ENCODE data around the gene MYMX. TPM values are rescaled to one million over a fixed set of nuclear protein-coding genes. Genes with fewer than 3 reads are reported as not detected.

Gene MYMX
- total RNA-seq, 1 experiment from 2014 or later: not detected

GRCh38 chr6:44228433-44228832 lies 11.7 kb downstream of the MYMX start:
- TF ChIP-seq EZH2 (IDR thresholded peaks at IDR 0.05; ENCODE audit: borderline replicate concordance, low read depth, low read length, poor library complexity, severe bottlenecking) (no peak), CTCF (conservative IDR thresholded peaks at IDR 0.05; ENCODE audit: low read depth, low read length) (no peak)
- peaks cover 38% of the 10 kb centered on the region for H3K36me3 ChIP-seq (ENCODE audit: insufficient read depth, low read length, poor library complexity, severe bottlenecking)
- no peak overlapping the region for H3K27ac ChIP-seq (ENCODE audit: low read depth, low read length, poor library complexity, severe bottlenecking)
- no peak overlapping the region for H3K4me3 ChIP-seq (ENCODE audit: low read depth, low read length, poor library complexity, severe bottlenecking)
- intact Hi-C loops (cut with micrococcal nuclease; ENCODE audit: unreplicated experiment): no loop called here
- no peaks in the 10 kb centered on the region for H3K9me3 ChIP-seq (ENCODE audit: low read depth, low read length, poor library complexity, severe bottlenecking)
- H3K27me3 ChIP-seq (replicated peaks; ENCODE audit: insufficient read depth, low read depth, low read length, poor library complexity): no peaks in the 10 kb centered on the region
- ChIA-PET POLR2A (ENCODE audit: low non-redundant PET) (no interaction called here), CTCF (no interaction called here)
- BruUV-seq (replicated peaks): no TSS peak
- DNase-seq (ENCODE audit: low spot score): no peak
- peaks cover 20% of the 10 kb centered on the region for H3K4me1 ChIP-seq (ENCODE audit: insufficient read depth, low read length, poor library complexity, severe bottlenecking)

- H3K27me3 ChIP-seq (replicated peaks; ENCODE audit: insufficient read depth, low read depth, low read length, poor library complexity): no peaks in the 10 kb centered on the region
- no peaks in the 10 kb centered on the region for H3K9me3 ChIP-seq (ENCODE audit: low read depth, low read length, poor library complexity, severe bottlenecking)
- H3K4me3 ChIP-seq (ENCODE audit: low read depth, low read length, poor library complexity, severe bottlenecking): no peak overlapping the region
- H3K27ac ChIP-seq (ENCODE audit: low read depth, low read length, poor library complexity, severe bottlenecking): no peak overlapping the region
- DNase-seq (ENCODE audit: low spot score): no peak
- ChIA-PET POLR2A (ENCODE audit: low non-redundant PET) (no interaction called here), CTCF (no interaction called here)
- H3K36me3 ChIP-seq (ENCODE audit: insufficient read depth, low read length, poor library complexity, severe bottlenecking): peaks cover 38% of the 10 kb centered on the region
- intact Hi-C loops (cut with micrococcal nuclease; ENCODE audit: unreplicated experiment): no loop called here
- TF ChIP-seq CTCF (conservative IDR thresholded peaks at IDR 0.05; ENCODE audit: low read depth, low read length) (no peak), EZH2 (IDR thresholded peaks at IDR 0.05; ENCODE audit: borderline replicate concordance, low read depth, low read length, poor library complexity, severe bottlenecking) (no peak)
- H3K4me1 ChIP-seq (ENCODE audit: insufficient read depth, low read length, poor library complexity, severe bottlenecking): peaks cover 20% of the 10 kb centered on the region
- BruUV-seq (replicated peaks): no TSS peak
These were observed 12.1 kb downstream of the MYMX start for GRCh38 chr6:44228836-44229235.

- intact Hi-C loops (cut with micrococcal nuclease; ENCODE audit: unreplicated experiment): no loop called here
- CTCF ChIA-PET: no interaction called here
- H3K36me3 ChIP-seq (ENCODE audit: insufficient read depth, low read length, poor library complexity, severe bottlenecking): peaks cover 38% of the 10 kb centered on the region
- POLR2A ChIA-PET (ENCODE audit: low non-redundant PET): no interaction called here
- no peak for DNase-seq (ENCODE audit: low spot score)
- H3K27me3 ChIP-seq (replicated peaks; ENCODE audit: insufficient read depth, low read depth, low read length, poor library complexity): no peaks in the 10 kb centered on the region
- BruUV-seq (replicated peaks): no TSS peak
- H3K4me1 ChIP-seq (ENCODE audit: insufficient read depth, low read length, poor library complexity, severe bottlenecking): peaks cover 17% of the 10 kb centered on the region
- H3K9me3 ChIP-seq (ENCODE audit: low read depth, low read length, poor library complexity, severe bottlenecking): no peaks in the 10 kb centered on the region
- TF ChIP-seq EZH2 (IDR thresholded peaks at IDR 0.05; ENCODE audit: borderline replicate concordance, low read depth, low read length, poor library complexity, severe bottlenecking): no peak
- no peak for TF ChIP-seq CTCF (conservative IDR thresholded peaks at IDR 0.05; ENCODE audit: low read depth, low read length)
- H3K27ac ChIP-seq (ENCODE audit: low read depth, low read length, poor library complexity, severe bottlenecking): no peak overlapping the region
- H3K4me3 ChIP-seq (ENCODE audit: low read depth, low read length, poor library complexity, severe bottlenecking): no peak overlapping the region
These were observed 12.8 kb downstream of the MYMX start for GRCh38 chr6:44229376-44230033.

Measured in A673 (cell line).